SK-N-DZ (cell line): ENCODE data around the gene LTK.

Experiments used
- DNase-seq: peaks from one replicate; pipeline ENCODE4 v3.0.0-alpha.2; 2015; ENCODE audit warnings: low spot score

Gene LTK

DNA sequence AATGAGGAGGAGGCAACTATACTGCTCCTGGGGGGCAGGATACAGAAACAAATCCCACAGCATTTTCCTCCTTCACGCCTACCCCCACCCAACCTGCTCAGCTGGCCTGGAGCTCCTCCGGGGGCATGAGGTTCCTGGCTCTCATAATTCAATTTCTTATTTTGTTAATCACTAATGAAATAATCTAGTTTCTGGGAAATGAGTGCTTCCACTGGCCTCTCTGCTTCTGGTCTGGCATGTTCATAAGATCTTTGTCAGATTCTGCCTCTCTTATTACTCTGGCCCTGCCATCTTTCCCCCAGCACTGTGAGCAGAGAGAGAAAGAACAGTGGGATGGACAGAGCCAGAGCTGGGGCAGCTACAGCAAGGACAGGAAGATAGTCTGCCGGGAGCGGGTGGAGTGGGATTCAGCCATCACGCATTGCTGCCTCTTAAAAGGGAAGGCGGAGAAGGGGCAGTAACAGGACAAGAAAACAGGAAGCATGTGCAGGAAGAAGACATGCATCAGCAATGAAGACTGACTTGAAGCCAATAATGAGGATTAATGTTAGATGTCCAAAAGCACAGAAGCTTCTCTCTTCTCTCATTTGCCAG is 16.8 kb upstream of the LTK start:
- DNase-seq: no peak

DNA sequence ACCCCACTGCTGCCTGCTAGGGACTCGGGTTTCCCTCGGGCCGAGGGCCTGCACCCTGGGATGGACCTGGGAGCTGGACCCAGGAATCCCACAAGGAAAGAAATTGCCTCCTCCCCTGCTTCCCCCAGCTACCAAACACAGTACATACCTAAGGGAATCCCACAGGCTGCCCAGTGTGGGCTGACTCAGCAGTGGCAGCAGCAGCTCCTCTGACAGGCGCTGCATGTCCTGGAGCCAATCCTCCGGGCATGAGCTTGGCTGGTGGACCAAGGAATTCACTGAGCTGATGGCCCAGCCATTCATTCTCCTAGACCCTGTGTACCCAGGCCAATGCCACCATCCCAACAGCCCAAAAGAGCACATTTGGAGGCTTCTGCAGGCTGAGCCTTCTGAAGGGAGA is 9.5 kb upstream of the LTK start:
- DNase-seq: no peak

GRCh38 chr15:41521614-41522013 is 8.0 kb upstream of the LTK start:
- DNase-seq: no peak

DNA sequence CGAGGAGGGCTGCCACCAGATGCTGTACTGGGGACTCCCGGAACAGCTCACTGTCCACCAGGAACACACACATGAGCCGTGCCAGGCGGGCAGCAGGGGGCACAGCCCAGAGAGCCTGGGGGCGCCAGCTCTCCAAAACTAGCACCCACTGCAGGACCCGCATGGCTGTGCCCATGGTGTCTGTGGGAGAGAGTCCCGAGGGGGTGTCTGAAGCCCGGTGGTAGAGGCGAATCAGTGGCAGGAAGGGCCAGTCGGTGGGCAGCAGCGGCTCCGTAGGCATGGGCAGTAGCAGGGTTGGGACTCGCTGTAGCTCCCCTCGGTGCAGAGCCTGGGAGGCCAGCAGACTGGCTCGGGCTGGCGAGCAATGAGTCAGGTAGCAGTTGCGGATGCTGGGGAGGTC is 7.0 kb upstream of the LTK start:
- no peak for DNase-seq

GRCh38 chr15:41517895-41518449 is 4.3 kb upstream of the LTK start:
- DNase-seq: no peak

DNA sequence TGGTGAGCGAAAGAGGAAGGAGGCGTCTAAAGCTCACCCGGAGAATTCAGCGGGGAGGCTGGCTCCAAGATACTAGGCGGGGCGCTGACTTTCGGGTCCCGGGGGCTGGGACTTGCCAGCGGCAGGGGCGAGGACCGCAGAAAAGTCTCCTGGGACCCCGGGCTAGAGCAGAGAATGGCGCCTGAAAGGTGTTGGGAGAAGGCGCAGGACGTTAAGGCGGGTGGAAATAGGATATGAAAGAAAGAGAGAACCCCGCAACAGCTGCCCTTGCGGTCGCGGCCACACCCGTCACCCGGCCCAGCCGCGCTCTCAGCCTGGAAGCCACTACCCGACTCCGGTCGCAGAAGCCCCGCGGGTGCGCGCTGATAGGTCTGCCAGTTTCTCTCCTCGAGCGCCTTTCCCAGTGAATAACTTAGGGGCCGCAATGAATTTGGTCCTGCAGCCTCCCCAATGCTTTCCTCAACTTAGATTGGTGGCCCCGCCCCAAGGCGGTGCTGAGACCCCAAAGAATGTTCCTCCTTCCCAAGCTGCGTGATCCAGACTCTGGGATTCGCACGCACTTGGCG is 604 bp downstream of the LTK start:
- no peak for DNase-seq

GRCh38 chr15:41512512-41512939 is 1.1 kb downstream of the LTK start:
- no peak for DNase-seq

DNA sequence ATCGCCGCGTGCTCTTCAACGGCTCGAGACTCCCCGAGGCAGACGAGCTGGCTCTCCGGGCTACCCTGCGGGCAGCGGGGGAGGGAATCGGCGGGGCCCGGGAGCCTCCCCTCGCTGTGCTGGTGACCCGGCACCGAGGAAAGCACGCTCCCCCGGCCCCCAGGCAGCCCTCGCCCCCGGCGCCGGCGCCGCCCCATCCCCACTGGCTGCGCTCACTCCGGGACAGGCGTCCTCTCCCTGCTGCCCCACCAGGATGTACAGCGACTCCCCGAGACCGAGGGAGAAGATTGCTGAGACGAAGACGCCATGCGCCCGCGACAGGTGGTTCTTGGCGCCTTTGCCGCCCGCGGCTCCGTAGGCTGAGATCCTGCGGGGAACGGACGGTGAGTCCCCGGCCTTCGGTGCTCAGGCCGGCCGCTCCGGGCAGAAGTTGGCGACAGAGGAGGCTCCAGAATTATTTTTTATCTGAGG is 1.7 kb downstream of the LTK start:
- no peak for DNase-seq

DNA sequence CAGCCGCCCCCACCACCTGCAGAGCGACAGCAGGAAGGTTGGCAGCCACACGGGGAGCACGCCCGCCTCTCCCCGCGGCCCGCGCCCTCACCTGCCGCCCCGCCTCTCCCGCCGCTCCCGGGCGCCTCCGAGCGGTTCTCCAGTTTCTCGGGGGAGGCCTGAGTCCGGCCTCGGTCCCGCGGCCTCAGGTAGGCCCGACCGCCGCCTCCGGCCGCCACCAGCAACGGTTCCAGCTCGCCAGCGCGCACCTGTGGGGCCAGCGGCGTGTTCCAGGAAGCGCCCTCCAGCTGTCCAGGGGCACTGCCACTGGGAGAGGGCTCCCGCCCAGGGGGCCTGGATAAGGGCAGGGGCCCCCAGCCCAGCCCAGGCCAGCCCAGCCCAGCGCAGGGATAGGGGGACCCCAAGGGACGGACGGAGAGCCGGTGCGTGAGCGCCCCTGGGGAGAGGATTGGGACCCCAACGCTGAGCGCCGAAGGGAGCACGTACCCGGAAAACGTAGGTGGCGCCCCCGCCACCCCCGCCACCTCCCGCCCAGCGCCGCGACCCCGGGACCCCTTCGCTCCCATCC is 2.2 kb downstream of the LTK start:
- no peak for DNase-seq

DNA sequence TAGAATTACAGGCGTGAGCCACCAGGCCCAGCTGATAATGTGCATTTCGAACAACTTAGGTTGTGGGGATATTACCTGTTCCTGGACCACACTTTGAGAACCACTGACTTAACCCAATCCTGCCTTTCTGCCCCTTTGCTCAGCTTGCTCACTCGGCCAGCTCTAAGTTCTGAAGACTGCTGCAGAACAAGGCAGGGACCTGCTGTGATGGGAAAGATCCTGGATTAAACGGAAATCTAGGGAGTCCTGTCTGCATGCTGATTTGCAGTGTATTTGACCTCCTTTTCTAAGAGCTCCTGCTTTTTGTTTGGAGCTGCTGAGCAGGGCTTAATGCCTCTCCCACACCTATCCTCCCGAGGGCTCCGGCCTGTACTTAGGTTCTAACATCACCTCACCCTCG is 2.9 kb downstream of the LTK start:
- no peak for DNase-seq

DNA sequence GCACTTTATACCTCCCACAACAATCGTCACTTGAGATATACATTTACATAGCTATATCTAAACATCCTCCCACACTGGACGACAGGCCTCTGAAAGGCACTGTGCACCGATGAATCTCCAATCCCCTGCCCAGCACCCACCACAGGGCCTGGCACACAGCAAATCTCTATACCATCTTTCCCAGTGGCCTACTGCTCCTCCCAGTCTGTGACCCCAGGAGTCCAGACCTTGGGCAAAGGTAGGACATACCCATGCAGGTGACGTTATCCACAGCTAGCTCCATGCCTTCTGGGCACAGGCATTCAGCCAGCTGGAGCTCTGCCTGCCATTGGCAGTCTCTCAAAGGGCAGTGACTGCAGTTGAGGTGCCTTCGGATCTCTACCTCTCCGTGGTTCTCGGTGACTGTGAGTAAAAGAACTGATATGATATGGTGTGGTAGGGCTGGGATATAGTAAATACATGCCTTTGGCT is 5.8 kb downstream of the LTK start:
- DNase-seq: no peak

- no peak for DNase-seq
These were observed 6.8 kb downstream of the LTK start for GRCh38 chr15:41506796-41507341.

GRCh38 chr15:41505776-41506175 is 7.9 kb downstream of the LTK start:
- DNase-seq: no peak

GRCh38 chr15:41504751-41505492 is 8.7 kb downstream of the LTK start:
- no peak for DNase-seq

GRCh38 chr15:41503669-41504010 is 10.0 kb downstream of the LTK start:
- DNase-seq: no peak

DNA sequence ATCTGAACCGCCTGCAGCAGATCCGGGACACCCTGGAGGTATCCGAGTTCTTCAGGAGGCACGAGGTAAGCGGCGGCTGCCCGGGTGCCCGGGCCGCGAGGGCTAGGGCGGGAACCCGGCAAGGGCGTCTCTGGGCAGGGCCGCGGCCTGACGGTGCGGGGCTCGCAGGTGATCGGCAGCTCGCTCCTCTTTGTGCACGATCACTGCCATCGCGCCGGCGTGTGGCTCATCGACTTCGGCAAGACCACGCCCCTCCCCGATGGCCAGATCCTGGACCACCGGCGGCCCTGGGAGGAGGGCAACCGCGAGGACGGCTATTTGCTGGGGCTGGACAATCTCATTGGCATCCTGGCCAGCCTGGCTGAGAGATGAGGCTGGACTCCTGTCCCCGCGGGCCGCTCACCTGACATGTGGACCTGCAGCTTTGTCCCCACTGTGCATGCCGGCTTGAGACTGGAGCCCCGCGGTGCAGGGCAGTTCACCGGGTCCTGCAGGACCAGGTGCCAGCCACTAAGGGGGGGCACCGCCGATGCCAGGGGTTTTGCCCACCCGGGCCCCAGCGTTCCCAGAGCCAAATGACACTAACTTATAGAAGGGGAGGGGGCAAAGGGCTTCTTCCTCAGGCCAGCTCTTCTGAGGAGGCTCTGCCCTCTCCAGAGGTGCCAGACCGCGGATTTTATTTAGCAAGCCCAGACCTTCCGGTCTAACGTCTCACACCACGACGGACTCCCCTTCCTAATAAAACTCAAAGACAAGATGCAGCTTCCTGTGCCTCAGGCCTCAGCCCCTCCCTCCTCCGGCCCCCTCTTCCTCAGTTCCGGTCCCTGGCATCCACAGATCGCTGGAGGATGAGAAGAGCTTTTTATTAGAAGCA is 10.6 kb downstream of the LTK start:
- no peak for DNase-seq

GRCh38 chr15:41501931-41502794 is 11.5 kb downstream of the LTK start:
- no peak for DNase-seq

- no peak for DNase-seq
These were observed 12.3 kb downstream of the LTK start for GRCh38 chr15:41501191-41501917.

GRCh38 chr15:41499109-41499851 is 14.3 kb downstream of the LTK start:
- DNase-seq: no peak
